AG09309 (cell line): ENCODE measurements around the gene TRMT10B.
A peak's percentile ranks its signal among the peaks of the same experiment; 100 is the strongest.
"Not testable (repeated sequence)": the region's sequence is repeated elsewhere in the genome, so short reads cannot be mapped to it uniquely, and the experiment has no call there.

Source experiments
- DNase-seq: peaks from one replicate; pipeline ENCODE4 v3.0.0-alpha.2; 2010; ENCODE audit warnings: low read depth
- H3K4me3 ChIP-seq: 2 replicates; pipeline ENCODE4 v1.5.1; 2011; ENCODE audit warnings: mild to moderate bottlenecking, low read depth, low read length, moderate library complexity; ENCODE audit not compliant: control insufficient read depth
- TF ChIP-seq, protein P1 (sequence below): IDR thresholded peaks from 2 replicates; pipeline ENCODE4 v1.5.1; 2011; ENCODE audit warnings: mild to moderate bottlenecking, low read depth, low read length, inconsistent platforms; ENCODE audit not compliant: insufficient read depth, control insufficient read depth; ENCODE audit errors: missing control alignments

Gene TRMT10B

GRCh38 chr9:37747271-37747753 is 6.3 kb upstream of the TRMT10B start:
- TF ChIP-seq, protein P1, sequence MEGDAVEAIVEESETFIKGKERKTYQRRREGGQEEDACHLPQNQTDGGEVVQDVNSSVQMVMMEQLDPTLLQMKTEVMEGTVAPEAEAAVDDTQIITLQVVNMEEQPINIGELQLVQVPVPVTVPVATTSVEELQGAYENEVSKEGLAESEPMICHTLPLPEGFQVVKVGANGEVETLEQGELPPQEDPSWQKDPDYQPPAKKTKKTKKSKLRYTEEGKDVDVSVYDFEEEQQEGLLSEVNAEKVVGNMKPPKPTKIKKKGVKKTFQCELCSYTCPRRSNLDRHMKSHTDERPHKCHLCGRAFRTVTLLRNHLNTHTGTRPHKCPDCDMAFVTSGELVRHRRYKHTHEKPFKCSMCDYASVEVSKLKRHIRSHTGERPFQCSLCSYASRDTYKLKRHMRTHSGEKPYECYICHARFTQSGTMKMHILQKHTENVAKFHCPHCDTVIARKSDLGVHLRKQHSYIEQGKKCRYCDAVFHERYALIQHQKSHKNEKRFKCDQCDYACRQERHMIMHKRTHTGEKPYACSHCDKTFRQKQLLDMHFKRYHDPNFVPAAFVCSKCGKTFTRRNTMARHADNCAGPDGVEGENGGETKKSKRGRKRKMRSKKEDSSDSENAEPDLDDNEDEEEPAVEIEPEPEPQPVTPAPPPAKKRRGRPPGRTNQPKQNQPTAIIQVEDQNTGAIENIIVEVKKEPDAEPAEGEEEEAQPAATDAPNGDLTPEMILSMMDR: peak; percentile 91
- no peak for DNase-seq

GRCh38 chr9:37749129-37749528 is 4.5 kb upstream of the TRMT10B start:
- TF ChIP-seq, protein P1: no peak
- no peak for DNase-seq
- H3K4me3 ChIP-seq: no peak overlapping the region

More at GRCh38 chr9:37747271-37747753, 6.3 kb upstream of the TRMT10B start:
- H3K4me3 ChIP-seq: no peak overlapping the region

DNA sequence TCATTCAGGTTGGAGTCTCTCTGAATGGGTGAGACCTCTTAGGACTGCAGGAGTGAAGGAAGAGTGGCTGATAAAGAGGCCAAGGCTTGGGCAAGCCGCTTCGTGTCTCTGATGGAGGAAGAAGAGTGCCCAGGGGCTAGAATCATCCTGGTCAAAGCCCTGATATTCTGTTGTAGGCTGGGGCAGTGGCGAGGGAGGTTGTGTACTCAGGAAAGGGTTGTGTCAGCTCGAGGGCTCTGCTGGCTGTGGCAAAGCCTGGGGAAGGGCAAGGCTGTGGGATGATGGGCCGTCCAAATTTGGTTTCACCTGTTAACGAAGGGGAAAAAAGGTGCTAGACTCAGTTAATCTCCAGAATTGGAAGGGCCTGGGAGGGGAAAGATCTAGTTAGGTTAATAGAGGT is 2.4 kb upstream of the TRMT10B start:
- H3K4me3 ChIP-seq: no peak overlapping the region
- TF ChIP-seq, protein P1: no peak
- no peak for DNase-seq

DNA sequence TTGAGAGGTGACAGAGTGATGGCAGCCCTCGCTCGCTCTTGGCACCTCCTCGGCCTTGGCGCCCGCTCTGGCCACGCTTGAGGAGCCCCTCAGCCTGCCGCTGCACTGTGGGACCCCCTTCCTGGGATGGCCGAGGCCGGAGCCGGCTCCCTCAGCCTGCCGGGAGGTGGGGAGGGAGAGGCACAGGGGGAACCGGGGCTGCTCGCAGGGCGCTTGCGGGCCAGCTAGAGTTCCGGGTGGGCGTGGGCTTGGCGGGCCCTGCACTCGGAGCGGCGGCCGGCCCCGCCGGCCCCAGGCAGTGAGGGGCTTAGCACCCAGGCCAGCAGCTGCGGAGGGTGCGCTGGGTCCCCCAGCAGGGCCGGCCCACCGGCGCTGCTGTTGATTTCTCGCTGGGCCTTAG is 1.9 kb upstream of the TRMT10B start:
- DNase-seq, H3K4me3 ChIP-seq: not testable (repeated sequence)

DNA sequence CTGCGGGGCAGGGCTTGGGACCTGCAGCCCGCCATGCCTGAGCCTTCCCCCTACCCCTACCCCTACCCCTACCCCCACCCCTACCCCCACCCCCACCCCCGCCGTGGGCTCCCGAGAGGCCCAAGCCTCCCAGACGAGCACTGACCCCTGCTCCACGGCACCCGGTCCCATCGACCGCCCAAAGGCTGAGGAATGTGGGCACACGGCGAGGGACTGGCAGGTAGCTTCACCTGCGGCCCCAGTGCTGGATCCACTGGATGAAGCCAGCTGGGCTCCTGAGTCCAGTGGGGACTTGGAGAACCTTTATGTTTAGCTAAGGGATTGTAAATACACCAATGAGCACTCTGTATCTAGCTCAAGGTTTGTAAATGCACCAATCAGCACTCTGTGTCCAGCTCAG is 1.5 kb upstream of the TRMT10B start:
- not testable (repeated sequence) for DNase-seq, H3K4me3 ChIP-seq

- DNase-seq: no peak
- TF ChIP-seq, protein P1: no peak
- H3K4me3 ChIP-seq: peak overlapping the region; percentile 92
Observed at GRCh38 chr9:37752642-37753488, 740 bp upstream of the TRMT10B start.

GRCh38 chr9:37758747-37759146 is 5.1 kb downstream of the TRMT10B start:
- TF ChIP-seq, protein P1: no peak
- DNase-seq: no peak
- H3K4me3 ChIP-seq: no peak overlapping the region
